Esophagus muscularis mucosa (tissue), 4 donors: Measurements from ENCODE around the gene PHLDA2. TPM values are rescaled to one million over a fixed set of nuclear protein-coding genes. Genes with fewer than 3 reads are reported as not detected.
A peak's percentile ranks its signal among the peaks of the same experiment; 100 is the strongest.
"Not testable (repeated sequence)": the region's sequence is repeated elsewhere in the genome, so short reads cannot be mapped to it uniquely, and the experiment has no call there.

Experiments used
- DNase-seq: peaks from one replicate; pipeline ENCODE4 v3.0.0-alpha.2; 2017; ENCODE audit errors: extremely low spot score
- H3K27ac ChIP-seq, 4 donors: fragments of 200-600 bp; sonication (generic); replicated peaks in 1 of 4; 1 replicate in 3 of 4; 2 replicates in 1 of 4; pipeline ENCODE4 v1.5.1; 2016 to 2019; ENCODE audit warnings: mild to moderate bottlenecking in 1 of 4
- H3K27me3 ChIP-seq, 4 donors: fragments of 200-600 bp; sonication (generic); one replicate each; pipeline versions ENCODE4 v1.5.1 to v1.6.0; 2016 to 2019
- H3K36me3 ChIP-seq, 4 donors: fragments of 200-600 bp; sonication (generic); one replicate each; pipeline ENCODE4 v1.5.1; 2016 to 2019
- H3K4me1 ChIP-seq, 4 donors: fragments of 200-600 bp; sonication (generic); one replicate each; pipeline ENCODE4 v1.5.1; 2016 to 2019
- H3K4me3 ChIP-seq, 4 donors: fragments of 200-600 bp; sonication (generic); 1 replicate in 2 of 4; 2 replicates in 2 of 4; pipeline ENCODE4 v1.5.1; 2016 to 2019; ENCODE audit warnings: mild to moderate bottlenecking in 4 of 4, moderate library complexity in 1 of 4
- H3K9me3 ChIP-seq, 4 donors: fragments of 200-600 bp; sonication (generic); 1 replicate in 3 of 4; 2 replicates in 1 of 4; pipeline ENCODE4 v1.5.1; 2016 to 2019
- EP300 ChIP-seq: sonication (generic); formaldehyde crosslinking; IDR thresholded peaks from one replicate; pipeline ENCODE4 v1.6.1; 2017; ENCODE audit warnings: antibody characterized with exemption
- POLR2A ChIP-seq: fragments of 450-650 bp; IDR thresholded peaks from one replicate; pipeline ENCODE4 v1.6.1; 2017; ENCODE audit warnings: antibody characterized with exemption, moderate library complexity, mild to moderate bottlenecking, low read depth
- POLR2AphosphoS5 ChIP-seq, 2 donors: sonication (generic); formaldehyde crosslinking; IDR thresholded peaks; one replicate each; pipeline ENCODE4 v1.6.1; 2017; ENCODE audit warnings: antibody characterized with exemption in 2 of 2
- WGBS: methylation state at CpG from one replicate; pipeline ENCODE4 v1.1.5; 2018; 5-methylcytosine and 5-hydroxymethylcytosine counted together
- intact Hi-C: fragments of 100-400 bp; cut with DNase I; formaldehyde crosslinking; loops from one replicate; pipeline ENCODE4 v1.15.1; 2023
- total RNA-seq, 4 donors: library from RNA; depleted of rRNA; stranded (reverse); fragments of >200 nt; gene quantifications; one replicate each; pipeline versions ENCODE4 v1.1.0 to v1.2.1, GENCODE V29; 2016
- TF ChIP-seq, protein P1 (sequence below), 3 experiments: fragments of 200-600 bp in 2 of 3; fragments of 450-650 bp in 1 of 3; sonication (generic) in 2 of 3; IDR thresholded peaks; one replicate each; pipeline ENCODE4 v1.5.1; 2017 to 2019; ENCODE audit warnings: antibody characterized with exemption in 3 of 3, mild to moderate bottlenecking in 2 of 3, moderate library complexity in 1 of 3

PHLDA2 gene
- total RNA-seq, 4 donors from 2014 or later = 0.83 to 2.3 (median 1.3) TPM

DNA sequence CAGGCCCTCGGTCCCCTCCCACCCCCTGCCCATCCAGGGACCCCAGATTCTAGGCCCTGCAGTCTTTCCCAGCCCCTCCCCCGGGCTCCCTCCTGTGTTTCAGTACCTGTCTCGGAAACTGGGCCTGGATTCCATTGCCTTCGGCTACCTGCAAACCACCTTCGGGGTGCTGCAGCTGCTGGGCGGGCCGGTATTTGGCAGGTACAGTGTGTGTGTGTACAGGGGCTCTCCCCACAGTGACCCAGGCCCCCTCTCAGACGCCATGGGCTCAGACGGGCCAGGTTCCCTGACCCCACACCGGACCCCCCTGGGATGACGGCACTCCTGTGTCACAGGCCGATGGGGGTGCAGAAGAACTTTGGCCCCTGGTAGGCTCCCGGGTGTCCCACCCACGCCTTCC is 21.1 kb downstream of the PHLDA2 start:
- Histone ChIP-seq H3K4me1 (peaks cover 6 to 24% (median 18%) of the 10 kb centered on the region in 4 donors), H3K27ac (no peak overlapping the region), H3K9me3 (peaks cover 0 to 5% (median 0%) of the 10 kb centered on the region in 4 donors), H3K4me3 (no peak overlapping the region), H3K36me3 (no peaks in the 10 kb centered on the region), H3K27me3 (peaks cover 0 to 32% (median 7%) of the 10 kb centered on the region in 4 donors)
- TF ChIP-seq POLR2AphosphoS5 (IDR thresholded peaks at IDR 0.05) = no peak
- DNase-seq = no peak
- 93% methylated on average over 3 of the region's 14 CpGs for WGBS
- intact Hi-C loops = no loop called here

DNA sequence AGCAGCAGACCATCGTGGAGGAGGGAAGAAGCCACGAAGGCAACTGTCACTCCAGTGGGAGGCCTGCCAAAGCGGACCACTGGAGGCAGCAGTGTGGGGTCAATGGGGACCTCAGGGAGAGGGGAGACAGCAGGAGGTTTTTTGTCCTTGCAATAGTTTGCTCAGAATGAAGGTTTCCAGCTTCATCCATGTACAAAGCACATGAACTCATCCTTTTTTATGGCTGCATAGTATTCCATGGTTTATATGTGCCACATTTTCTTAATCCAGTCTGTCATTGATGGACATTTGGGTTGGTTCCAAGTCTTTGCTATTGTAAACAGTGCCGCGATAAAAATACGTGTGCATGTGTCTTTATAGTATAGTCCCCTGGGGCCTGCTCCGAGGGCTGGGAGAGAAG is 23.9 kb downstream of the PHLDA2 start:
- H3K9me3 ChIP-seq, H3K36me3 ChIP-seq, intact Hi-C loops, H3K27ac ChIP-seq, H3K4me3 ChIP-seq, DNase-seq: not testable (repeated sequence)
- peaks cover 19 to 47% (median 38%) of the 10 kb centered on the region in 4 donors for H3K4me1 ChIP-seq
- H3K27me3 ChIP-seq = peaks cover 0 to 32% (median 7%) of the 10 kb centered on the region in 4 donors
- WGBS = 85% methylated on average over 7 of the region's 7 CpGs

DNA sequence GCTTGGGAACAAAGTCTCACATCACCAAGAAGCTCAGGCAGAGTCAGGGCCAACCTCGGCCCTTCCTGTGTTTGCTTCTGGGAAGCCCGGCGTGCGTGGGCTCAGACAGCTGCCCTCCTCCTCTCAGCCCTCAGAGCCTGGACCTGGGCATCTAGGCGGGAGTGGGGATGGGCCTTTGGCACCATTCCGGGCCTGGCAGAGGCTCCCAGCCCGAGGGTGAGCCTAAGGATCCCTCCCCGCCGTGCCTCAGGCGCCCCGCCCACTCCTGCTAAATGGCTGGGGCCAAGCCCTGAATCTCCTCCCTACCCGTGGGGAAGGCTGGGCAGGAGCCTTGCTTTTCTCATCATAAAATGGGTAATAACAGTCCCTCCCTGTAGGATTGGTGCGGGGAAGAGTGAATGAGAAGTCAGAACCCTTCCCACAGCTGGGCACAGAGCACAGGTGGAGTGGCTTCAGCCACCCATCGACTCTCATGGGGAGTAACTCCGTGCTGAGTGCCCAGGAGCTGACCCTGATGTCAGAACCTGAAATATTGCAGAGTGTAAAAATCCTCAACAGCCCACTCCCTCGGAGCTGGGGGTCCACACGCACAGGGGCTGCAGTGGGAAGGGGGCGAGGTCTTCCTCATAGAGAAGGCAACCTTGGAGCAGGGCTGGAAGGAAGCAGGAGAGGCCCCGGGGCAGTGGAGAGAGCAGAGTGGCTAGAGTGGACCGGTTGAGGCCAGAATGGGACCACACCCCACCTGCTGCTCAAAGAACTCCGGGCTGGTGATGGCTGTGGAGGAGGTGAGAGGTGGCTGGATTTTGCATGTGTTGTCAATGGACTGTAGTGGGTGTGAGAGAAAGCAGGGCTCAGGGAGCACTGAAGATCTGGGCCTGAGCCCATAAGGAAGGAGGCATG is 24.8 kb downstream of the PHLDA2 start:
- Histone ChIP-seq H3K36me3 (no peaks in the 10 kb centered on the region), H3K27me3 (peaks cover 0 to 28% (median 7%) of the 10 kb centered on the region in 4 donors), H3K4me3 (no peak overlapping the region), H3K27ac (no peak overlapping the region), H3K4me1 (peaks cover 21 to 49% (median 41%) of the 10 kb centered on the region in 4 donors), H3K9me3 (peaks cover 0 to 5% (median 0%) of the 10 kb centered on the region in 4 donors)
- intact Hi-C loops = no loop called here
- TF ChIP-seq, protein P1, sequence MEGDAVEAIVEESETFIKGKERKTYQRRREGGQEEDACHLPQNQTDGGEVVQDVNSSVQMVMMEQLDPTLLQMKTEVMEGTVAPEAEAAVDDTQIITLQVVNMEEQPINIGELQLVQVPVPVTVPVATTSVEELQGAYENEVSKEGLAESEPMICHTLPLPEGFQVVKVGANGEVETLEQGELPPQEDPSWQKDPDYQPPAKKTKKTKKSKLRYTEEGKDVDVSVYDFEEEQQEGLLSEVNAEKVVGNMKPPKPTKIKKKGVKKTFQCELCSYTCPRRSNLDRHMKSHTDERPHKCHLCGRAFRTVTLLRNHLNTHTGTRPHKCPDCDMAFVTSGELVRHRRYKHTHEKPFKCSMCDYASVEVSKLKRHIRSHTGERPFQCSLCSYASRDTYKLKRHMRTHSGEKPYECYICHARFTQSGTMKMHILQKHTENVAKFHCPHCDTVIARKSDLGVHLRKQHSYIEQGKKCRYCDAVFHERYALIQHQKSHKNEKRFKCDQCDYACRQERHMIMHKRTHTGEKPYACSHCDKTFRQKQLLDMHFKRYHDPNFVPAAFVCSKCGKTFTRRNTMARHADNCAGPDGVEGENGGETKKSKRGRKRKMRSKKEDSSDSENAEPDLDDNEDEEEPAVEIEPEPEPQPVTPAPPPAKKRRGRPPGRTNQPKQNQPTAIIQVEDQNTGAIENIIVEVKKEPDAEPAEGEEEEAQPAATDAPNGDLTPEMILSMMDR (IDR thresholded peaks at IDR 0.05) = no peak
- TF ChIP-seq POLR2AphosphoS5 (IDR thresholded peaks at IDR 0.05) (no peak), EP300 (no peak), POLR2A (no peak)
- 78% methylated on average over 8 of the region's 21 CpGs for WGBS
- no peak for DNase-seq

DNA sequence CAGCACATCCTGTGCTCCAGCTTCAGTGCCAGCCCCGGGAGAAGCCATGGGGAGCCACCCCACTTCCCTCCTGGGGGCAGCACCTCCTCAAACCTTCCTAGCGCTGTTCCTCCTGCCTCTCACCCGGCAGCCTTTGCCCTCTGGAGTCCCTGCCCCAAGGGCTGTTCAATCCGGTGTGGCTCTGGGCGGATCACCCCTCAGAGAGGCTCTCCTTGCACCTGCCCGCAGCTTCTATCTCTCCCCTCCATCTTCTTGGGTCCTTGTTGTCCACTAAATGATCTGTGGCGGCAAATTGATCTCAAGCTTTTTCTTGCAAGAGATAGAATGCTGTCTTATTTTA is 25.6 kb downstream of the PHLDA2 start:
- H3K36me3 ChIP-seq = no peaks in the 10 kb centered on the region
- H3K4me3 ChIP-seq = no peak overlapping the region
- peaks cover 22 to 49% (median 41%) of the 10 kb centered on the region in 4 donors for H3K4me1 ChIP-seq
- no peak for TF ChIP-seq POLR2A
- TF ChIP-seq POLR2AphosphoS5 (IDR thresholded peaks at IDR 0.05) = no peak
- TF ChIP-seq, protein P1 (IDR thresholded peaks at IDR 0.05) = no peak
- no peak for TF ChIP-seq EP300
- H3K9me3 ChIP-seq = peaks cover 0 to 5% (median 0%) of the 10 kb centered on the region in 4 donors
- peaks cover 0 to 20% (median 1%) of the 10 kb centered on the region in 4 donors for H3K27me3 ChIP-seq
- no peak overlapping the region for H3K27ac ChIP-seq
- intact Hi-C loops = no loop called here
- WGBS = 90% methylated on average over 6 of the region's 7 CpGs
- no peak for DNase-seq

DNA sequence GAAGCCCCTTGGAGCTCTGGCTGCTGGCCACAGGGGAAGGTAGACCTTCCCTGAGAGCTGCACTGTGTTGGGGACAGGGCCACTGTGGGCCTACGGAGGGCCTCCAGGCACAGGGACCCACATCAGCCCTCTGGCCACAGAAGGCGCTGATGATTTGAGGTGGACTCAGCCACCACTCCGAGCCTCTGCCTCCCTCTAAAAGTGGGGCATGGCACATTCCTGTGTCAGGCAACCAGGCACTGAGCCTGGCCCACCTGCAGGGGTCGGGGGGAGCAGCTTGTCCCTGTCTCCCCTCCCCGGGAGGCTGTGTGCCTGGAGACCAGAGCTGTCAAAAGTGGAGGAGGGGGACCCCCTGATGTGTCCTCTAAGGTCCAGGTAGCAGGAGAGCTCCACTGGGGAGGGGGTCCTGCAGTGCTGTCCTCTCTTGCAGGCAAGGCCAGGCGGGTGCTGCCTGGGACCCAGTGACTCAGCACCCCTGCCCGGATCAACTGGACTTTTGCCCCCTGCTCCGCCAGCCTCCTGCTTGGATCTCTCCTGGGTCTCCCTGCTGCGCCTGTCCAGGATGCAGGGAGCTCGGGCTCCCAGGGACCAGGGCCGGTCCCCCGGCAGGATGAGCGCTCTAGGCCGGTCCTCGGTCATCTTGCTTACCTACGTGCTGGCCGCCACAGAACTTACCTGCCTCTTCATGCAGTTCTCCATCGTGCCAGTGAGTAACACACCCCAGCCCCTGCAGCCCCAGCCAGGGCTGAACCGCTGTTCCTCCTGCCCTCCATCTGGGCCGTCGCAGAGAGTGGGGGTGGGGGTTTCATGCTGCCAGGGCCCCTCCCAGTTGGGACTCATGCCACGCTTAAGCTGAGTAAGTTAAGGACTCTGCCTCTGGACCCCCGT is 26.2 kb downstream of the PHLDA2 start:
- WGBS = 83% methylated on average over 18 of the region's 23 CpGs
- TF ChIP-seq, protein P1 (IDR thresholded peaks at IDR 0.05) = no peak
- TF ChIP-seq POLR2A (no peak), POLR2AphosphoS5 (IDR thresholded peaks at IDR 0.05) (no peak), EP300 (no peak)
- intact Hi-C loops = no loop called here
- Histone ChIP-seq H3K4me3 (peak overlapping the region; percentile 65 to 82 (median 74)), H3K36me3 (no peaks in the 10 kb centered on the region), H3K4me1 (peaks cover 28 to 54% (median 46%) of the 10 kb centered on the region in 4 donors), H3K9me3 (peaks cover 0 to 5% (median 0%) of the 10 kb centered on the region in 4 donors), H3K27ac (peak overlapping the region; percentile 71 to 85 (median 81)), H3K27me3 (peaks cover 0 to 14% (median 0%) of the 10 kb centered on the region in 4 donors)
- DNase-seq = no peak
